Ishikawa (cell line): ENCODE measurements around the gene TMEFF2.

Experiments
- CEBPB ChIP-seq: IDR thresholded peaks from 2 replicates; pipeline ENCODE4 v1.6.1; 2012
- CREB1 ChIP-seq: IDR thresholded peaks from 2 replicates; pipeline ENCODE4 v1.6.1; 2012; ENCODE audit warnings: low read depth
- EGR1 ChIP-seq: IDR thresholded peaks from 2 replicates; pipeline ENCODE4 v1.6.1; 2012
- EP300 ChIP-seq: IDR thresholded peaks from 2 replicates; pipeline ENCODE4 v1.6.1; 2012; ENCODE audit warnings: borderline replicate concordance
- FOXM1 ChIP-seq: IDR thresholded peaks from 2 replicates; pipeline ENCODE4 v1.6.1; 2012; ENCODE audit warnings: low read depth, borderline replicate concordance
- NFIC ChIP-seq: IDR thresholded peaks from 2 replicates; pipeline ENCODE4 v1.6.1; 2012
- RAD21 ChIP-seq: IDR thresholded peaks from 2 replicates; pipeline ENCODE4 v1.6.1; 2012; ENCODE audit warnings: low read depth
- TAF1 ChIP-seq: IDR thresholded peaks from 2 replicates; pipeline ENCODE4 v1.6.1; 2012; ENCODE audit warnings: low read depth, mild to moderate bottlenecking
- TCF12 ChIP-seq: IDR thresholded peaks from 2 replicates; pipeline ENCODE4 v1.6.1; 2012; ENCODE audit warnings: low read depth
- TEAD4 ChIP-seq: IDR thresholded peaks from 2 replicates; pipeline ENCODE4 v1.6.1; 2012
- YY1 ChIP-seq: IDR thresholded peaks from 2 replicates; pipeline ENCODE4 v1.6.1; 2012; ENCODE audit warnings: low read depth
- ZBTB7A ChIP-seq: IDR thresholded peaks from 2 replicates; pipeline ENCODE4 v1.6.1; 2012; ENCODE audit warnings: low read depth
- TF ChIP-seq, protein P1 (sequence below): IDR thresholded peaks from 2 replicates; pipeline ENCODE4 v1.6.1; 2012
- TF ChIP-seq, protein P2 (sequence below): IDR thresholded peaks from 2 replicates; pipeline ENCODE4 v1.6.1; 2012
- TF ChIP-seq, protein P3 (sequence below): IDR thresholded peaks from 2 replicates; pipeline ENCODE4 v1.6.1; 2012; ENCODE audit warnings: low read depth, mild to moderate bottlenecking

TMEFF2 gene

DNA sequence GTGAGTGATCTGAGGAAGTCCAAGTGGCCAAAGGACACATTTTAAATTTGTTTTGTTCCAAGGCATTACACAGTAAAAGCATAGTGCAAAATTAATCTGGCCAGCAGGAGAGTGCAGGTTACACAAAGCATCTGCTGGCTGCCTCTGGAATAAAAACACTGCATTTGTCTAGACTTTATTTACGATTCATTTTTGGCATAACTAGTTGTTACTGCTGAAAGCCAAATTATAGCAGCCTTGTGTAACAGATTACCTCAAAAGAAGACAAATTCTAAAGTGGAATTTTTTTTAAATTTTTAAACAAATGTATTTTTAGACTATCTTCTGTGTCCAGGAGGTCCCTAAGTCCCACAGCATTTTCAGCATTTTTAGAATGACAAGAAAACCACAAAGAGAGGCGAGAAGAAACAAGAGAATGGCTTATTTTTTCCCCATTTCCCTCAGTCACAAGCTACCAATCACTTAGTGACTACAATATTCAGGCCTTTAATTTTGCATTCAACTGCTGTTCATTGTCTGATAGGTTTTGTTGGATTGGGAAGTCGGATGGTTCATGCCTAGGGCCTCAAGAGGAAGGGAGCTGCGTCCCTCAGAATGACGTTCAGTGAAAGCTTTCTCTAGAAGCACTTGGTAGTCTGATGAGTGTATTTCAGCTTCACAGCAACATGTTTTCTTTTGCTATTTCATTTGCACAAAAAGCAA lies 46.0 kb downstream of the TMEFF2 start:
- TF ChIP-seq TCF12 (no peak), TAF1 (no peak), FOXM1 (no peak), EGR1 (no peak), CREB1 (no peak), YY1 (no peak), CEBPB (no peak), RAD21 (no peak), ZBTB7A (no peak), NFIC (no peak), EP300 (no peak)
- TF ChIP-seq, protein P1, sequence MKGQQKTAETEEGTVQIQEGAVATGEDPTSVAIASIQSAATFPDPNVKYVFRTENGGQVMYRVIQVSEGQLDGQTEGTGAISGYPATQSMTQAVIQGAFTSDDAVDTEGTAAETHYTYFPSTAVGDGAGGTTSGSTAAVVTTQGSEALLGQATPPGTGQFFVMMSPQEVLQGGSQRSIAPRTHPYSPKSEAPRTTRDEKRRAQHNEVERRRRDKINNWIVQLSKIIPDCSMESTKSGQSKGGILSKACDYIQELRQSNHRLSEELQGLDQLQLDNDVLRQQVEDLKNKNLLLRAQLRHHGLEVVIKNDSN: no peak
- TF ChIP-seq, protein P2, sequence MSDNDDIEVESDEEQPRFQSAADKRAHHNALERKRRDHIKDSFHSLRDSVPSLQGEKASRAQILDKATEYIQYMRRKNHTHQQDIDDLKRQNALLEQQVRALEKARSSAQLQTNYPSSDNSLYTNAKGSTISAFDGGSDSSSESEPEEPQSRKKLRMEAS: no peak

DNA sequence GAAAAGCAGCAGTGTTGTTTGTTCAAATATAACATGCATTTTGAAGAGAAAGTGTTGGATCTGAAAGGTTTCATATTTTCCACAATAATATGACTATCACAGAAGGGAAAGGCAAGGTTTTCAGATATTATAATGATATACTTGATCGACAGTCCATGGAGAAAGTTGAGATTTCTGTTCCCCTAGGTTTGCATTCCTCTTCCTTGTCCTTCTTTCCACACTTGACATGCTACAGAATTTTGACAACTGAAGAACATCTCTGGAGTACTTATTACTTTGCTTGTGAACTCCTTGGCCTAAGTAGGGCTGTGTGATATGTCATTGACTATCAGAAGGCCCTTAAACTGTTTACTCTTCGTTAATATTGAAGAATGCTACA lies 46.5 kb downstream of the TMEFF2 start:
- TF ChIP-seq, protein P2: no peak
- TF ChIP-seq ZBTB7A (no peak), YY1 (no peak), CEBPB (no peak), TCF12 (no peak), CREB1 (no peak), TEAD4 (no peak), RAD21 (no peak), TAF1 (no peak), EGR1 (no peak), NFIC (no peak), FOXM1 (no peak), EP300 (no peak)
- TF ChIP-seq, protein P1: no peak
- TF ChIP-seq, protein P3, sequence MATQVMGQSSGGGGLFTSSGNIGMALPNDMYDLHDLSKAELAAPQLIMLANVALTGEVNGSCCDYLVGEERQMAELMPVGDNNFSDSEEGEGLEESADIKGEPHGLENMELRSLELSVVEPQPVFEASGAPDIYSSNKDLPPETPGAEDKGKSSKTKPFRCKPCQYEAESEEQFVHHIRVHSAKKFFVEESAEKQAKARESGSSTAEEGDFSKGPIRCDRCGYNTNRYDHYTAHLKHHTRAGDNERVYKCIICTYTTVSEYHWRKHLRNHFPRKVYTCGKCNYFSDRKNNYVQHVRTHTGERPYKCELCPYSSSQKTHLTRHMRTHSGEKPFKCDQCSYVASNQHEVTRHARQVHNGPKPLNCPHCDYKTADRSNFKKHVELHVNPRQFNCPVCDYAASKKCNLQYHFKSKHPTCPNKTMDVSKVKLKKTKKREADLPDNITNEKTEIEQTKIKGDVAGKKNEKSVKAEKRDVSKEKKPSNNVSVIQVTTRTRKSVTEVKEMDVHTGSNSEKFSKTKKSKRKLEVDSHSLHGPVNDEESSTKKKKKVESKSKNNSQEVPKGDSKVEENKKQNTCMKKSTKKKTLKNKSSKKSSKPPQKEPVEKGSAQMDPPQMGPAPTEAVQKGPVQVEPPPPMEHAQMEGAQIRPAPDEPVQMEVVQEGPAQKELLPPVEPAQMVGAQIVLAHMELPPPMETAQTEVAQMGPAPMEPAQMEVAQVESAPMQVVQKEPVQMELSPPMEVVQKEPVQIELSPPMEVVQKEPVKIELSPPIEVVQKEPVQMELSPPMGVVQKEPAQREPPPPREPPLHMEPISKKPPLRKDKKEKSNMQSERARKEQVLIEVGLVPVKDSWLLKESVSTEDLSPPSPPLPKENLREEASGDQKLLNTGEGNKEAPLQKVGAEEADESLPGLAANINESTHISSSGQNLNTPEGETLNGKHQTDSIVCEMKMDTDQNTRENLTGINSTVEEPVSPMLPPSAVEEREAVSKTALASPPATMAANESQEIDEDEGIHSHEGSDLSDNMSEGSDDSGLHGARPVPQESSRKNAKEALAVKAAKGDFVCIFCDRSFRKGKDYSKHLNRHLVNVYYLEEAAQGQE: no peak

DNA sequence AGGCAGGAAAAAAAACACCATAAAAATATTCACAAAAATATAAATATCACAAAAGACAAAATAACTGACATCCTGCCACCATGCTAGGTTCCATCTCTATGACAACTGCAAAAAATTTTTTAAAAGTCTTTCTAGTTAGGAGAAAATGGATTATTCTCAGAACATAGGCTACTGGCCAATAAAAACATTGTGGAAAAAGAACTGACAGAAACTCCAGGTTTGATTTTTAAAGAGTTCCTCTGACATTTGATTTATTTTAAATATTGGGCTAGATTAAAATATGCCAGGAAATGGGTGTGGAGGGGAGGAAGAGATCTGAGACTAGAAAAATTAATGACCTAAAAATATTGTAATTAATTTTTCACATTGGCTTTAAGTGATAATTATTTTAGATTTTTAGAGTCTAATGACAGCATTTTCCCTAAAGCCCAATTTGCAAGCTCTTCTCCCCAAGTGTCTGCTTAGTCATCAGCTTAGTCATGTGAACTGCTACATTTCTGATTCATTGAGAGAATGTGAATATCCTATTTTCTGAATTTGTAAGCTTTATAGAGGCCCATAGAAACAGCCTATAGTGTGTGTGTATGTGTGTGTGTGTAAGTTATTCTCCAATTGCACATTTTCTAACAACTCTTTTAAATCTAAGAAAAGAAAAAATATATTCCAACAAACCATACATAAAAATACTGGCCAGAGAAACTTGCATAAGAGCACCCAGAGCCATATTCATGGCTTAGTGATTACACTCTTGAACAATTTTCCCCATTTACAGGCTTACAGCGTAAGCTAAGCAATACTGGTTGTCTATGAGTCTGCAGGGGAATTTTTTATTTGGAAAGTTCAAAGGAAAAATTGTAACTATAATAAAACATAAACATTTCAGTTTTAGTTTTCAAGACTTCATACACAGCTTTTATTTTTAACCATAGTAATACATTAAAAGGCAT lies 48.4 kb downstream of the TMEFF2 start:
- TF ChIP-seq TAF1: no peak
- no peak for TF ChIP-seq YY1
- no peak for TF ChIP-seq CEBPB
- TF ChIP-seq ZBTB7A: no peak
- no peak for TF ChIP-seq EGR1
- TF ChIP-seq TCF12: no peak
- no peak for TF ChIP-seq CREB1
- TF ChIP-seq, protein P1: no peak
- TF ChIP-seq, protein P2: no peak
- TF ChIP-seq RAD21: no peak
- no peak for TF ChIP-seq FOXM1
- TF ChIP-seq, protein P3: no peak
- no peak for TF ChIP-seq EP300
- TF ChIP-seq TEAD4: no peak
- TF ChIP-seq NFIC: no peak

DNA sequence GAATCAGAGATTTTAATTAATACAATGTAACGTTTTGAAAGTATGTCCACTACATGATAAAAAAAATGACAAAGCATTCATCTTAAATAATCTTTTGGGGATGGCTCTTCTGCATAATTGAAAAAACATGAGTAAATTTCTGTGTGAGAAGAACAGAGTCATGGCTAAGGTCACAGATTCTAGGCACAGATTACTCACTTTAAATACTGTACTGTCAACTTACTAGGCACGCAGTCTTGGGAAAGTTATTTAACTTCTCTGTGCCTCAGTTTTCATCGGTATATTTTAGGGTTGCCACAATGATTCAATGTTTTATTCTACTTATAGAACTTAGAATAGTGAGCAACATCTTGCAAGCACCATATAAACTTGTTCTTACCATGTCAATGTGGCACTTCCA lies 49.2 kb downstream of the TMEFF2 start:
- TF ChIP-seq TAF1 (no peak), CREB1 (no peak), TCF12 (no peak)
